Measurements from ENCODE around the gene FALEC.

Gene FALEC

DNA sequence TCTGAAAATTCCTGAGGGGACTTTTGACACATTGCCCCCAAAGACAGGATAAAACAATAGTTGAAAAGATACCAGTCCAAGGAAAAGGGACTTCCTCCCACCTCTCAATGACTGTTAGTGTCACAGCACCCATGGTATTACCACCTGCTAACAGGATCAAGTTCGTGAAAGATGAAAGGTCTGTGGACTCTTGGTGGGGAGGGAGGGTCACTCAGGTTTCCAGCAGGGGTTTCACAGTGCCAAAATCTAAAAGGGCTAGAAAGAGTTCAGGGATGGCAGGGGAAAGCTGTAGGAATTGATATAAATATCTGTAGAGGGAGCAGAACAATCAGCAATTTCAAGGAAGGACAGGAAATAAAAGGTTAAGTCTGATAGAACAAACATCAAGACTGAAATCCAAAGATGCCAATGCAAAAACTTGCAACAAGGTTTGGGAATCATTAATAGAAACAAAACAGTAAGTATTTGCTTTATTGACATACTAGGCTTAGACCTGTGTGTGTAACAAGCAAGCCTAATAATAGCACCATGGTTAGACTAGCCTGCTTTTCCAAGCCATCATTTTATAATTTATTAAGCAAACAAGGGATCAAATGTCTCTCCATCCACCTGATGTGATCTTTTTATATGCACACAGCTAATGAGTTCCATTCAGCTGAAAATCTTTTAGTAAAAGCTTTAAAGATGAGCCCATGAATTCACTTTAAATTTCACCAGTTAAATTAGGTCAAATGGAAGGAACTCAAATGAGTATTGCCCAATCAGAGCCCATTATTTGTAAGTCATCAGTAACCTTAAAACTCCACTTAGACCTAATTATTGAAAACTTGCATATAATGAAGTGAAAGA lies 60.2 kb downstream of the FALEC start:
- TF ChIP-seq, protein P1, sequence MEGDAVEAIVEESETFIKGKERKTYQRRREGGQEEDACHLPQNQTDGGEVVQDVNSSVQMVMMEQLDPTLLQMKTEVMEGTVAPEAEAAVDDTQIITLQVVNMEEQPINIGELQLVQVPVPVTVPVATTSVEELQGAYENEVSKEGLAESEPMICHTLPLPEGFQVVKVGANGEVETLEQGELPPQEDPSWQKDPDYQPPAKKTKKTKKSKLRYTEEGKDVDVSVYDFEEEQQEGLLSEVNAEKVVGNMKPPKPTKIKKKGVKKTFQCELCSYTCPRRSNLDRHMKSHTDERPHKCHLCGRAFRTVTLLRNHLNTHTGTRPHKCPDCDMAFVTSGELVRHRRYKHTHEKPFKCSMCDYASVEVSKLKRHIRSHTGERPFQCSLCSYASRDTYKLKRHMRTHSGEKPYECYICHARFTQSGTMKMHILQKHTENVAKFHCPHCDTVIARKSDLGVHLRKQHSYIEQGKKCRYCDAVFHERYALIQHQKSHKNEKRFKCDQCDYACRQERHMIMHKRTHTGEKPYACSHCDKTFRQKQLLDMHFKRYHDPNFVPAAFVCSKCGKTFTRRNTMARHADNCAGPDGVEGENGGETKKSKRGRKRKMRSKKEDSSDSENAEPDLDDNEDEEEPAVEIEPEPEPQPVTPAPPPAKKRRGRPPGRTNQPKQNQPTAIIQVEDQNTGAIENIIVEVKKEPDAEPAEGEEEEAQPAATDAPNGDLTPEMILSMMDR (IDR thresholded peaks at IDR 0.05), result no peak

DNA sequence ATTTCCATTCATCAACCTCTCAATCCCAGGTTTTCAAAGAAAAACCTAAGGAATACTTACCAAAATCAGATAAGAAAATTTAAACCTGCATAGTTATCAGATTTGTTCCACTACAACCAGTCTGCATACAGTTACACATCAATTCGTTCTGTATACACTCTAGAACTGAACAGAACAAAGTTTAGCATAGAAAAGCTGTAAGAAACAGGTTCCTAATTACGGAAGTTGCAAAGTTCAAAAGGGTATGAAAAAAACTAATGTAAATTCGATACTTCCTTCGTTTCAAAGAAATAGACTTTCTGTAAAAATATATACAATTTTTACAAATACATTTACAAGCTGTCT lies 60.8 kb downstream of the FALEC start:
- TF ChIP-seq, protein P1 (IDR thresholded peaks at IDR 0.05), result no peak

DNA sequence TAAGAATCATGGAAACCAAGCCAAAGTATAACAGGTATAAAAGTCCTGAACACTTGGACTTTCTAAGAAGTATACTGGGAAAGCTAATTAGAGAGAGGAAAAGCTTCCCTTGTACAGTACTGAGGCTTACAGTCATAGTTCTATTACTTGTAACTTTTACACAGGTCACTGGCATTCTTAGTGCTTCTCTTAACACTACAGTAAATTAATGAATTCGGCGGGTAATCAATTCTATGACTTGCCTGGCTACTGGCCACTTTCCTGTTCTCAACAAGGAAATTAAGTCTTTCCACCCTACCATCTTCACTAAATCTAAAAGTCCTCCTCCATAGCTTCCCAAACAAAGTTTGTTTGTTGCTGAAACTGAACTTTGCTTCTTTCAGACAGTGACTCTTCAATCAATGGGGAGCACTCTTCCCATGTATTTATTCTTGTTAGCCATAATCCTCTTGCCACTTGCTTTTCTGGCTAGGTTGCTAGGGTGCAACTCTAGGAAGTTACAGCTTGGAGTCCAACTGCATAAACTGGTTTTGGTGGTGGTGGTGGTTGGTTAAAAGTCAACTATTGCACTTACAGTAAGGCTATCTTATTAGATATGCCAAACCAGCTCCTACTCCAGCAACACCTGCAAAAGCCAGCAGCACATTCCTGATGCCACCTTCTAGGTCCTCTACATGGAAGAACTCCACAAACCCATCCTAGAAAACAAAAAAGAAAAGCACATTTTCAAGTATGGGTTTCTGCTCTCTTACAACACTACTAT lies 61.4 kb downstream of the FALEC start:
- TF ChIP-seq, protein P1 (IDR thresholded peaks at IDR 0.05), result no peak

DNA sequence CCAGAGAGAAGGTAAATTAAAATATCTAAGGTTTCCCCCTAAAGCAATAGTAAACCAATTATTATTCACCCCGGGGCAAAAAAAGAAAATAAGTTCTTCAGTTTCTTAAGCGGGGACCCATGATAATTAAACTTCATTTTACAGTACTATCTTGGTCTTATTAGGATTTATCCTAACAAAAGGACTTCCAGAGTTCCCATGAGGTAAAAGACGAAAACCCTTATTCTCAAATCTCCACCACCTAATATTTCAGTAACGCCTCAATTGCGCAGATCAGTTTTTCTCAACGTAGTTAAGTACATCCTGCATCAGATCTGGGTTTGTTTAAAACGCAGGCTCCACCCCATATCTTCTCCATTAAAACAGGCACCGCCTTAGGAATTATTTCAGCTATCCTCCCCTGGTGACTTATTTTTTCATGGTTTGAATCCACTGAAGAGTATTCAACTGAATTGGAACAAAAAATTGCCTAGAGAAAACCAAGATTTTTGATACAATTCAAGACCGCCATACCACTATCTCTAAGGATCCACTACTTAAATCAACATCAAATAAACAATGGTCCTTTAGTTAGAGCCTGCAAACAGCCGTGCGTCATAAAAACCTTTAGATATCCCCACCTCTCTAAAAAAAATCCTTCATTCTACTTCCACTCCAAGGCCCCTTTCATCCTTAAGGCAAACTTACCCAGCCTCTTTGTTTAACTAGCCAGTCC lies 62.2 kb downstream of the FALEC start:
- TF ChIP-seq, protein P1 (IDR thresholded peaks at IDR 0.05), result no peak

DNA sequence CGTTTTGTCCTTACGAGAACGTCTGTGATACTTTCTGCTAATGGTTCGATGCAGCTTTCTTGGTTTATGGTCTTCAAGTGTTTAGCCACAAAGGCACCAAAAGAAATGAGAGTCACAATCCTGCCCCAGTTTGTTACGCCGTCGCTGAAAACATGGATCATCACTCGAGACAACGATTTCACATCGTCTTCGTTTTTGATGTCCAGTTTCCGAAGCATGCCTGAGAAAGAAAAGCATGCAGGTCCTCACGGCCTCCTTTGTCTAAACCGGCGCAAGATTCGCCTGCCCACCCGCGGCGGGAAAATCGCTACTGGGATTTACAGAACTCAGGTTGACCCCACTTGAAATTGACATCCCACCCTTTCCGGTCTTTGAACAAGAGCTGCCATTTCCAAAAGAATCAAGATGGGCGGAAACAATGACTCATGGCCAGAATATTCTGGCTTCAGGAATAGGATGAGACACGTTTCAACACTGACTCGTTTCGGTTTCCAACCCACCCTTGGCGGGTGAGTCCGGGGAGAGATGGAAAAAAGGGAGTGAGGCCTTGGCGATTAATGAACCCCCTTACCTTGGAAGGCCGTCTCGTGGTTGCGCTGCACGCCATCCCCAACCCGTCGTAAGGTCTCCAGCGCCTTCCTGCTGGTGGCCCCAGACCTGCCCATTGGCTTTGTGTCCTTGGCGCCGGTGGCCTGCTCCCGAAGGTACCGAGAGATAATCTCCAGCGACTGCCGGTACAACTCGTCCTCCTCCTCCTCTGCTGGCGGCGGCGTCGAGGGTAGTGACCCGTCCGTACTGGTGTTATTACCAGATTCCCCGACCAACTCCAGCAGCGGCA lies 62.9 kb downstream of the FALEC start:
- TF ChIP-seq, protein P1 (IDR thresholded peaks at IDR 0.05), result no peak

DNA sequence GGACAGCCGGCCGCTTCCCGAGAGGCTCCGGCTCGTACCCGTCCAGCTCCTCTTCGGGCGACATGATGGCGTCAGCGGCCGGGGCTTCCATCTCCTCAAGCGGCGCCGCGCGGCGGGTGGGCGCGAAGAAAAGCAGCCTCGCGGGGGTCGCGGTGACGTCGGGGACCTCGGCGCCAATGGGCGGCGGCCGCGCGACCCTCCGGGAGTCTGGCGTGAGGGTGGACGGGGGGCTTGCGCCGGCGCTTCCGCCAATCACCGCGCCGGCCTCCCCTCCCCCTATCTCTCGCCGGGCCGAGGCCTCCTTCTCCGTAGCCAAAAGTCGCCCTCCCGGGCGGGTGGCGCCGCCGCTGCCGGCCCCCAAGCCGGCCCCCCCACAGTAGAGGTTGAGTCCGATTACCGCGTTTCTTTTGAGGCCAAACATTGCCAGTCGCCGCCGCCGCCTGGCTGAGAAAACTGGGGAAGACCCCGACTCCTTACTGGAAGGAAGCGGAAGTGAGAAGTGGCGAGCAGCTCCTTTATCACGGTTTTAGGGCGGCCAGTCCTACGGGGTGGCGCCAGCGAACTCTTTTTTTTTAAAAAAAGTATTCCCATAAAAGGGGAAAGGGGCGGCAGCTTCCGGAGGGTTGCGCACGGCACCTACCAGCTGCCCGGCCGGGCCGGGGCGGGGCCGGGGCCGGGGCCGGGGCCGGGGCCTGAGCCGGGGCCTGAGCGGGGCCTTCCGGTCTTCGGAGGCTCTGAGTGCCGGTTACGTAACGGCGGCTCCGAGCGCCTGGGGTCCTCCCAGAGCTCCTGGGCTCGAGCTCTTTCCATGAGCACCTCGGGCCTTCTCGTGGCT lies 63.8 kb downstream of the FALEC start, which contains the start of gene MCL1:
Gene MCL1 (minus strand): TSS at position 501 of the 835 bp plus-strand sequence. CDS start 80 bp downstream, at position 421.
- TF ChIP-seq, protein P1 (IDR thresholded peaks at IDR 0.05), result no peak
